Neural progenitor cell (in vitro differentiated cells): ENCODE data around the gene IP6K1.

Experiments used
- EZH2 ChIP-seq: fragments of 200-600 bp; sonication (generic); IDR thresholded peaks from 2 replicates; pipeline ENCODE4 v1.6.1; 2017; ENCODE audit warnings: antibody characterized with exemption, mild to moderate bottlenecking, moderate library complexity
- TF ChIP-seq, protein P1 (sequence below): fragments of 200-600 bp; sonication (generic); IDR thresholded peaks from 2 replicates; pipeline ENCODE4 v1.5.1; 2017; ENCODE audit warnings: antibody characterized with exemption, mild to moderate bottlenecking

- TF ChIP-seq, protein P1, sequence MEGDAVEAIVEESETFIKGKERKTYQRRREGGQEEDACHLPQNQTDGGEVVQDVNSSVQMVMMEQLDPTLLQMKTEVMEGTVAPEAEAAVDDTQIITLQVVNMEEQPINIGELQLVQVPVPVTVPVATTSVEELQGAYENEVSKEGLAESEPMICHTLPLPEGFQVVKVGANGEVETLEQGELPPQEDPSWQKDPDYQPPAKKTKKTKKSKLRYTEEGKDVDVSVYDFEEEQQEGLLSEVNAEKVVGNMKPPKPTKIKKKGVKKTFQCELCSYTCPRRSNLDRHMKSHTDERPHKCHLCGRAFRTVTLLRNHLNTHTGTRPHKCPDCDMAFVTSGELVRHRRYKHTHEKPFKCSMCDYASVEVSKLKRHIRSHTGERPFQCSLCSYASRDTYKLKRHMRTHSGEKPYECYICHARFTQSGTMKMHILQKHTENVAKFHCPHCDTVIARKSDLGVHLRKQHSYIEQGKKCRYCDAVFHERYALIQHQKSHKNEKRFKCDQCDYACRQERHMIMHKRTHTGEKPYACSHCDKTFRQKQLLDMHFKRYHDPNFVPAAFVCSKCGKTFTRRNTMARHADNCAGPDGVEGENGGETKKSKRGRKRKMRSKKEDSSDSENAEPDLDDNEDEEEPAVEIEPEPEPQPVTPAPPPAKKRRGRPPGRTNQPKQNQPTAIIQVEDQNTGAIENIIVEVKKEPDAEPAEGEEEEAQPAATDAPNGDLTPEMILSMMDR = no peak
- no peak for TF ChIP-seq EZH2
These were observed 52.8 kb downstream of the IP6K1 start for GRCh38 chr3:49733551-49733950.
